GM21423 (cell line): Measurements from ENCODE around the gene ACOT2.
"Not testable (repeated sequence)": the region's sequence is repeated elsewhere in the genome, so short reads cannot be mapped to it uniquely, and the experiment has no call there.

Source experiments
- ATAC-seq: cut with Tn5 transposase; IDR thresholded peaks from one replicate; pipeline ENCODE4 v1.9.1; 2021; ENCODE audit warnings: mild to moderate bottlenecking, moderate library complexity; ENCODE audit not compliant: unreplicated experiment

ACOT2 gene

GRCh38 chr14:73567951-73568885 lies 795 bp upstream of the ACOT2 start:
- no peak for ATAC-seq

- ATAC-seq, result not testable (repeated sequence)
These were observed 178 bp upstream of the ACOT2 start for GRCh38 chr14:73568886-73569184.

DNA sequence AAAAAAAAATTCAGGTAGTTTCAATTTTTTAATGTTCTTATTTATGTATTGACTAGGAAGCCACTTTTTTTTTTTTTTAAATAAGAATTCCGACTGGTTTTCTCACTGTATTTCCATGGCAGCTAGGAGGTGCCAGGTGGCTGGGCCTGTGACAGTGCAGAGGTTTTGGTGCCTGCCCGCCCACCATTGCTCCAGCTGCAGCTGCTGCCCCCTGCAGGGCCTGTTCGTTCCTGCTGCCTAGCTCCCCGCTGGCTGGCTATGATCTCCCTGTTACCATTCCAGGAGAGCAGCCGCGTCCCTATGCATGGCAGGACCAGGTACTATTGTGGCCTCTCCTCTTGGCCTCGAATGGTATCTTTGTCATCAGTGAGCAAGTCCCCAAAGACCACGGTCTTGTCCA lies 1.9 kb downstream of the ACOT2 start:
- peak; percentile 54 for ATAC-seq

GRCh38 chr14:73573034-73573433 lies 4.0 kb downstream of the ACOT2 start:
- ATAC-seq, result not testable (repeated sequence)

GRCh38 chr14:73573740-73574139 lies 4.7 kb downstream of the ACOT2 start:
- not testable (repeated sequence) for ATAC-seq

GRCh38 chr14:73574251-73574650 lies 5.2 kb downstream of the ACOT2 start:
- ATAC-seq, result not testable (repeated sequence)

GRCh38 chr14:73576391-73576790 lies 7.4 kb downstream of the ACOT2 start:
- no peak for ATAC-seq

DNA sequence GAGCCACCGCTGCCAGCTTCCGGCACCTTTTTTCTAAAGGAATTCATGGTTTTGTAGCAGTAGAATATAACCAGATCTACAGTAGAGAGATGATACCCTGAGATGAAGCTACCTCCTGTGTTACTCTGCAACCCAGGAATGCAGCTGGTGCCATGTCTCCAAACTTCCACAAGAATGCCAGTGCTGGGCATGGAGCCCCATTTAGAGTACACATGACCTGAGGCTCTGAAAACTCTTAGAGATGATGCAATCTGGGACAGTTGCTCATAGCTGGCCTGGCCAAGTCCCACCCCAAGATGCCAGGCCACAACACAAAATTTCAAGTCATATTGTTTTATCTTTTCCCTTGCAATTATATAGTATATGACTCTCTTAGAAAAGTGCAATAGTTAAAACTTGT lies 8.2 kb downstream of the ACOT2 start:
- not testable (repeated sequence) for ATAC-seq

DNA sequence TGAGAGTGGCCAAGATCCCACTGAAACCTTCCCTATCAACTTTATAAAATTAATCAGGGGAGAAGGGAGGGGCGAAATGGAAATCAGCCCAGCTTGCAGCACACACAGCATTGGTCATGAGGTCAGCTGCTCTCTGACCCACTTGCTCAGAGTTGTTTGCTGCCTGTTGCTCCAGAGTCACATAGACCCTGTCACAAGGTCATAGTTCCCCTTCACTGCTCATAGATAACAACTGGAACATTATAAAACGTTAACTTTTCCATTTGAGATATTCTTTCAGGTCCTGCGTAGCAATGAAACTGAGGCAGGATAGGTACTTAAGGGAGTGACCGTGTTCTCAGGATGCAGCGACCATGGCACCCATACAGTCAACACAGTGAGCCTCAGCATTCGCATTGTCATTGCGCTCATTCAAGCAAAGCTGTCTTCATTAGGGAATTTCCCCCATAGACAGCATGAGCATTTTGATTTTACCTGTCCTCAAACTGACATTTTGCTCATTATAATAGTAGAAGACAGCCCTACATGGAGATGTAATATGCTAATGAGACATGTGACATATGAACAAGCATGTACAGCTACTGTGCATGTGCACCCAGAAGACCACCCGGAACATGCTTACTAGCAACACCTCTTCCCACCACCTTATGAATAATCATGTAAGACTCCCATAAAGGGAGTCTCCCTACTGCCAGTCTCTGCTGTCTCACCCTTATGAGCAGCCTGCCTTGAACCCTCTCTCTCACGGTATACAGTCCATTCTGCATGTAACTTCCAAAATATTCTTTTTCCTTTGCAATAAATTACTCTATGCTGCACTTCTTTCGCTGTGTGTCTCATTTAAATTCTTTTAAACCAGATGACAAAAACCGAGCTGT lies 13.3 kb downstream of the ACOT2 start:
- ATAC-seq, result not testable (repeated sequence)

DNA sequence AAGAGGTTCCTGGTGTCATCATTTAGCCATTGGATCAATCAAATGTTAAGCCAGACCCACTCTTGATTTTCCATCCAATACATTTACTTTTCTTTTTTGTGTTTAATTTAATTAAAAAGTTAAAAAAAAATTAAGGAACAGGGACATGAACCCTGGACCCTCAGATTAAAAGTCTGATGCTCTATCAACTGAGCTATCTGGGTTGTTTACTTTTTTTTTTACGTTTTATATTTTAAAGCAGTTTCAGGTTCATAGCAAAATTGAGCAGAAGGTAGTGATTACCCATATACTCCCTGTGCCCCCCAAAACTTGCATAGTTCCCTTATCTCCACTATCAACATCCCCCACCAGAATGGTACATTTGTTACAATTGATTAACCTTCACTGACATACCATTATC lies 19.7 kb downstream of the ACOT2 start:
- ATAC-seq, result no peak

GRCh38 chr14:73589116-73589515 lies 20.1 kb downstream of the ACOT2 start:
- no peak for ATAC-seq

GRCh38 chr14:73590673-73591004 lies 21.6 kb downstream of the ACOT2 start:
- not testable (repeated sequence) for ATAC-seq

- ATAC-seq, result peak; percentile 54
These were observed 22.9 kb downstream of the ACOT2 start, which contains the start of gene ACOT4 for GRCh38 chr14:73591690-73592449. Gene ACOT4, plus strand, starts transcription at chr14:73591873. Its CDS starts 87 bp downstream, at chr14:73591960.

- ATAC-seq, result no peak
These were observed 25.5 kb downstream of the ACOT2 start for GRCh38 chr14:73594491-73594890.

- ATAC-seq, result no peak
These were observed 30.5 kb downstream of the ACOT2 start for GRCh38 chr14:73599499-73599898.

- no peak for ATAC-seq
These were observed 34.0 kb downstream of the ACOT2 start for GRCh38 chr14:73602994-73603393.

GRCh38 chr14:73606271-73606670 lies 37.3 kb downstream of the ACOT2 start:
- ATAC-seq, result no peak

GRCh38 chr14:73607241-73607640 lies 38.2 kb downstream of the ACOT2 start:
- no peak for ATAC-seq

- no peak for ATAC-seq
These were observed 41.7 kb downstream of the ACOT2 start for GRCh38 chr14:73610687-73611086.

- peak; percentile 73 for ATAC-seq
These were observed 43.5 kb downstream of the ACOT2 start, which contains the start of gene ACOT6 for GRCh38 chr14:73612339-73613045. Gene ACOT6, plus strand, starts transcription at chr14:73612517. Its CDS starts 55 bp downstream, at chr14:73612572.
